ENCODE measurements around the gene KIF1C. TPM values are rescaled to one million over a fixed set of nuclear protein-coding genes. Genes with fewer than 3 reads are reported as not detected.

The KIF1C gene
- total and polyA plus RNA-seq, 9 of the 15 experiments (the other 6 are each of a cell fraction or from before 2014, with no cell fraction given), result 0.38 to 68.4 (median 25.1) TPM

DNA sequence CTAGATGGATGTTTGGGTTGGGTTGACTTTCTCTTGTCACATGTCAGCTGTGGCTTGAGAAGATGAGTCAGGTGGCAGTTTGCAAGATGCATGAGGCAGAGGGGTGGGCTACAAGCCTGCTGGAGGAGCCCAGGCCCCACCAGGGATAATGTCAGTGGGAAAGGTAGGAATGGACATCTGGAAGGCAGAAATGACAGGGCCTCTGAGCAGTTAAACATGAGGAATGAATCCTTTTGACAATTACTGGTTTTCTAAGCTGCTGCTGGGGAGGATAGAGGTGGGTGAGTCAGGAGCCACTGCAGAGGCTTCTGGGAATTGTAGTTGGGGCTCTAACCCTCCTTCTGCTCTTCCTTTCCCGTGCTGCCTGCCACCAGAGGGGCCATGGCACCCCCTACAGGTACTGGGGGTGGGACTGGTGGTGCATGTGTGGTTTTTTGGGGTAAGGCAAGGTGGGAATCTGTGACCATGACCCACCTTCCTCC lies 21.8 kb downstream of the KIF1C start (continued):
- no peak for TF ChIP-seq REST (IDR thresholded peaks at IDR 0.05; ENCODE audit: borderline replicate concordance)
- TF ChIP-seq REST (CRISPR knock-in tag; IDR thresholded peaks at IDR 0.05; ENCODE audit: low read depth), result no peak
- no peak for TF ChIP-seq ZNF444 (CRISPR knock-in tag; IDR thresholded peaks at IDR 0.05)
- no peak for TF ChIP-seq NFE2L1 (tag; IDR thresholded peaks at IDR 0.05; ENCODE audit: borderline replicate concordance, low read depth)
- TF ChIP-seq NONO (IDR thresholded peaks at IDR 0.05; ENCODE audit: low read depth in 2 of 2, low read length in 1 of 2), result no peak
- no peak for TF ChIP-seq RB1 (IDR thresholded peaks at IDR 0.05; ENCODE audit: low read depth)
- TF ChIP-seq E2F1 (CRISPR knock-in tag; IDR thresholded peaks at IDR 0.05), result no peak
- peak; percentile 54 for TF ChIP-seq FOSL1 (tag; conservative IDR thresholded peaks at IDR 0.05)
- TF ChIP-seq HDAC1 (IDR thresholded peaks at IDR 0.05), result no peak
- TF ChIP-seq PRDM10 (IDR thresholded peaks at IDR 0.05; ENCODE audit: partially characterized antibody), result peak; percentile 86
- TF ChIP-seq JUND (IDR thresholded peaks at IDR 0.05; ENCODE audit: borderline replicate concordance, low read depth, low read length), result peak; percentile 17; the same call in 1 of the 2 replicates
- no peak for TF ChIP-seq JUND (tag; IDR thresholded peaks at IDR 0.05; ENCODE audit: borderline replicate concordance, low read depth, low read length)
- TF ChIP-seq ETV1 (tag; conservative IDR thresholded peaks at IDR 0.05; ENCODE audit: low read depth), result no peak
- TF ChIP-seq ZNF146 (CRISPR knock-in tag; IDR thresholded peaks at IDR 0.05; ENCODE audit: unreplicated experiment), result no peak
- peak; percentile 67; the same call in 1 of the 2 replicates for TF ChIP-seq ZNF143 (CRISPR knock-in tag; IDR thresholded peaks at IDR 0.05)
- no peak for TF ChIP-seq SNIP1 (IDR thresholded peaks at IDR 0.05; ENCODE audit: low read depth)

Data from K562 (cell line).